ENCODE data around the gene NDE1. TPM values are rescaled to one million over a fixed set of nuclear protein-coding genes. Genes with fewer than 3 reads are reported as not detected.

The NDE1 gene
- total RNA-seq, 1 donor from 2014 or later: 26.8 TPM

GRCh38 chr16:15775663-15776304 is 125.7 kb downstream of the NDE1 start:
- intact Hi-C loops (cut with DNase I): loop anchor here (5.0 kb wide), 1 partner anchor 42 kb away; no protein-coding TSS in a partner anchor
- no peak for DNase-seq (ENCODE audit: low spot score)

Other genes starting within 250 kb of the NDE1 start
- gene BMERB1, start 215.7 kb upstream of the NDE1 start, total RNA-seq: 70.3 TPM
- 39.7 TPM for gene MARF1, start 7.1 kb upstream of the NDE1 start, total RNA-seq
- 62.2 TPM for gene MYH11, start 206.8 kb downstream of the NDE1 start, total RNA-seq
- gene CEP20, start 238.4 kb downstream of the NDE1 start, total RNA-seq: 28.1 TPM